Small intestine (tissue), 7 donors: Measurements from ENCODE around the gene MEGF11. TPM values are rescaled to one million over a fixed set of nuclear protein-coding genes. Genes with fewer than 3 reads are reported as not detected.

Experiments
- DNase-seq, 2 donors: peaks; one replicate each; pipeline versions ENCODE4 v3.0.0 to v3.0.0-alpha.2; 2013
- FAIRE-seq: peaks from 2 replicates; lab custom pipeline; 2012; peaks lifted over from hg19 to GRCh38; lab: Jason Lieb, UNC
- H3K27ac ChIP-seq, 3 donors: one replicate each; pipeline ENCODE4 v1.5.1; 2013; ENCODE audit warnings: low read length in 2 of 3, mild to moderate bottlenecking in 2 of 3, control low read depth in 1 of 3, inconsistent platforms in 1 of 3, low read depth in 1 of 3, moderate library complexity in 1 of 3
- H3K27me3 ChIP-seq, 3 donors: one replicate each; pipeline ENCODE4 v1.6.1; 2013; ENCODE audit warnings: low read length in 3 of 3, inconsistent platforms in 1 of 3; ENCODE audit not compliant: control insufficient read depth in 3 of 3, insufficient read depth in 3 of 3
- H3K36me3 ChIP-seq, 3 donors: one replicate each; pipeline ENCODE4 v1.6.1; 2013; ENCODE audit warnings: low read length in 3 of 3, inconsistent platforms in 1 of 3, low read depth in 1 of 3, mild to moderate bottlenecking in 1 of 3, moderate library complexity in 1 of 3; ENCODE audit not compliant: control insufficient read depth in 3 of 3, insufficient read depth in 2 of 3
- H3K4me1 ChIP-seq, 3 donors: one replicate each; pipeline ENCODE4 v1.6.1; 2013; ENCODE audit warnings: low read length in 2 of 3, inconsistent platforms in 1 of 3, low read depth in 1 of 3, mild to moderate bottlenecking in 1 of 3, moderate library complexity in 1 of 3; ENCODE audit not compliant: control insufficient read depth in 3 of 3, insufficient read depth in 2 of 3
- H3K4me3 ChIP-seq, 3 donors: one replicate each; pipeline ENCODE4 v1.5.1; 2013; ENCODE audit warnings: low read length in 3 of 3, control low read depth in 1 of 3, inconsistent platforms in 1 of 3, low read depth in 1 of 3, mild to moderate bottlenecking in 1 of 3, moderate library complexity in 1 of 3
- H3K9me3 ChIP-seq, 2 donors: one replicate each; pipeline ENCODE4 v1.6.1; 2013; ENCODE audit warnings: low read depth in 1 of 2, low read length in 1 of 2; ENCODE audit not compliant: control insufficient read depth in 2 of 2, insufficient read depth in 1 of 2
- WGBS, 3 donors: extraction: QIAGEN DNeasy Blood & Tissue Kit; methylation state at CpG; one replicate each; pipeline ENCODE4 v1.1.7; 2013; 5-methylcytosine and 5-hydroxymethylcytosine counted together
- polyA plus RNA-seq, 4 donors: library from polyadenylated mRNA; stranded (reverse) in 3 of 4; unstranded in 1 of 4; fragments of 200-250 nt in 3 of 4; fragments of 120-200 nt in 1 of 4; gene quantifications; one replicate each; pipeline versions ENCODE4 v1.2.1 to v1.2.3, GENCODE V29; 2013
- donor health status: healthy with polysubstance abuse.
- donor health status: control.
- donor health status: control.
- donor health status: Bipolar disorder and iron deficiency.
- donor health status: healthy.

Gene MEGF11
- polyA plus RNA-seq, 4 donors: 0.24 to 0.41 TPM; not detected in 2

DNA sequence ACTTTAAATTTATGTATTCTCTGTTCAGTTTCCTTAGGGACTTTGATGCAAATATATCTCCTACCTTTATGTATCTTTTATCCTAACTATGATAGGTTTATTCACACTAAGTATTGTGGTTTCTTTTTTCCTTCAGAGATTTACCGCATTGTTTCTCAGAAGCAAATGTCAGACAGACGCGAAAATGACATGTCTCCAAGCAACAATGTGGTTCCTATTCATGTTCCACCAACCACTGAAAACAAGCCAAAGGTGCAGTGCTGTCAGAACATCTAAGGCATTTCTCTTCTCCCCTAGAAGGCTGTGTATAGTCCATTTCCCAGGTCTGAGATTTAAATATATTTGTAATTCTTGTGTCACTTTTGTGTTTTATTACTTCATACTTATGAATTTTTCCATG, 366.0 kb downstream of the MEGF11 start:
- Histone ChIP-seq H3K27ac (no peak overlapping the region), H3K4me1 (no peaks in the 10 kb centered on the region), H3K36me3 (peaks cover 4 to 16% (median 11%) of the 10 kb centered on the region in 3 donors), H3K27me3 (no peaks in the 10 kb centered on the region), H3K4me3 (no peak overlapping the region), H3K9me3 (no peaks in the 10 kb centered on the region)
- 69 to 87% (median 72%) methylated on average over 3 of the region's 3 CpGs for WGBS, 3 donors
- DNase-seq: peak in 1 of 2 donors; percentile 44
- FAIRE-seq: no peak

GRCh38 chr15:65885668-65886218, 367.8 kb downstream of the MEGF11 start:
- no peaks in the 10 kb centered on the region for H3K27me3 ChIP-seq
- no peaks in the 10 kb centered on the region for H3K9me3 ChIP-seq
- no peaks in the 10 kb centered on the region for H3K4me1 ChIP-seq
- DNase-seq: no peak
- no peak overlapping the region for H3K27ac ChIP-seq
- H3K36me3 ChIP-seq: peaks cover 2 to 16% (median 15%) of the 10 kb centered on the region in 3 donors
- WGBS, 3 donors: 78 to 91% (median 81%) methylated on average over 4 of the region's 4 CpGs
- H3K4me3 ChIP-seq: no peak overlapping the region
- no peak for FAIRE-seq

DNA sequence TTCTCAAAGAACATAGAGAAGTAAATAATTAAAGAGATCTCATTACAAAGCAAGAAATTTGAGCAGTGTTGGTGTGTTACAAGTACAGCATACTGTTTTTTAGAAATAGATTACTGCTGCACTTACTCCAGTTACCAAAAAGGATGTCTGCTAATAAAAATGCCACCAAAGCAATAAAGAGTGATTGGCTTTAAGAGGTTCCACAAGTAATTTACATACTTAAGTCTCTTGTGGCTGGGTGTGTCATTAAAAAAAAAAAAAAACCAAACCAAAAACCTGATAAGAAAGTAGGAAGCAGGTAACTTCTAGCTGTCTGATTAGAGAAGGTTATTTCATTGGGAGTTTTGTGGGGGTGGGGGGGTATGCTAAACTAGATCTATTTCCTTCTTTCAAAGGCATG, 369.0 kb downstream of the MEGF11 start:
- Histone ChIP-seq H3K4me3 (no peak overlapping the region), H3K27me3 (no peaks in the 10 kb centered on the region), H3K4me1 (no peaks in the 10 kb centered on the region), H3K36me3 (peaks cover 2 to 16% (median 14%) of the 10 kb centered on the region in 3 donors), H3K27ac (no peak overlapping the region), H3K9me3 (no peaks in the 10 kb centered on the region)
- DNase-seq (peak in 1 of 2 donors; percentile 32), FAIRE-seq (no peak)

GRCh38 chr15:65883571-65883970, 370.0 kb downstream of the MEGF11 start:
- Histone ChIP-seq H3K27ac (no peak overlapping the region), H3K36me3 (peaks cover 2 to 22% (median 18%) of the 10 kb centered on the region in 3 donors), H3K4me3 (no peak overlapping the region), H3K27me3 (no peaks in the 10 kb centered on the region), H3K9me3 (no peaks in the 10 kb centered on the region), H3K4me1 (no peaks in the 10 kb centered on the region)
- WGBS, 3 donors: 93 to 97% (median 94%) methylated on average over 6 of the region's 6 CpGs
- DNase-seq (no peak), FAIRE-seq (no peak)

GRCh38 chr15:65881766-65882434, 371.6 kb downstream of the MEGF11 start:
- WGBS, 3 donors: 69 to 92% (median 72%) methylated on average over 3 of the region's 3 CpGs
- no peaks in the 10 kb centered on the region for H3K27me3 ChIP-seq
- no peaks in the 10 kb centered on the region for H3K4me1 ChIP-seq
- H3K9me3 ChIP-seq: no peaks in the 10 kb centered on the region
- DNase-seq (no peak), FAIRE-seq (no peak)
- peaks cover 4 to 25% (median 20%) of the 10 kb centered on the region in 3 donors for H3K36me3 ChIP-seq
- no peak overlapping the region for H3K27ac ChIP-seq
- H3K4me3 ChIP-seq: no peak overlapping the region

- Histone ChIP-seq H3K27ac (no peak overlapping the region), H3K36me3 (peaks cover 4 to 34% (median 11%) of the 10 kb centered on the region in 3 donors), H3K4me3 (no peak overlapping the region), H3K27me3 (no peaks in the 10 kb centered on the region), H3K4me1 (no peaks in the 10 kb centered on the region), H3K9me3 (no peaks in the 10 kb centered on the region)
- 84 to 87% (median 87%) methylated on average over 3 of the region's 3 CpGs for WGBS, 3 donors
- DNase-seq (no peak), FAIRE-seq (no peak)
Measured at GRCh38 chr15:65877749-65878148, 375.8 kb downstream of the MEGF11 start.

DNA sequence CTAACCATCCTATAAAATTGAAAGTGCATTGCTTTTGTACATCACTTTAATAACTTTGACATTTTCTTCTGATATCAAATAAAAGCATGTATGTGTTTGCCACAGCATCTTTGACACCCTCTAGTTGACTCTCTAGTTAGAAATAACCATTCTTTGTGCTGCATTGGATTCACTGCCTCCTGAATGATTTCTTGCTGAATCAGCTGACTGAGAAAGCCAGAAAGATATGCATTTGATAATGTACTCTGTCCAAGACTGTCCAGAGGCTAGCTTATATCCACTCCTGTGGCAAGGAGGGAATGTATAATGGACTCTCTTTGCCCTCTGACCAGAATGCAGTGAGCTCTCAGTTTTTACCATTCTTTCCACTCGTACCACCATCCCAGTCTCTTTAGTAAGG, 378.1 kb downstream of the MEGF11 start:
- H3K27ac ChIP-seq: no peak overlapping the region
- DNase-seq (no peak), FAIRE-seq (no peak)
- H3K27me3 ChIP-seq: no peaks in the 10 kb centered on the region
- H3K4me3 ChIP-seq: no peak overlapping the region
- WGBS, 3 donors: 91 to 95% (median 93%) methylated on average over 1 of the region's 1 CpG
- peaks cover 0 to 9% (median 3%) of the 10 kb centered on the region in 3 donors for H3K4me1 ChIP-seq
- H3K36me3 ChIP-seq: peaks cover 4 to 29% (median 11%) of the 10 kb centered on the region in 3 donors
- H3K9me3 ChIP-seq: no peaks in the 10 kb centered on the region

- FAIRE-seq (no peak), DNase-seq (peak in 1 of 2 donors; percentile 46)
- Histone ChIP-seq H3K27me3 (no peaks in the 10 kb centered on the region), H3K9me3 (no peaks in the 10 kb centered on the region), H3K4me1 (peaks cover 0 to 9% (median 8%) of the 10 kb centered on the region in 3 donors), H3K4me3 (no peak overlapping the region), H3K27ac (peak overlapping the region in 1 of 3 donors; percentile 3), H3K36me3 (peaks cover 2 to 21% (median 6%) of the 10 kb centered on the region in 3 donors)
Measured at GRCh38 chr15:65873256-65873655, 380.3 kb downstream of the MEGF11 start.
